Ascending aorta (tissue), 2 donors: ENCODE results near the gene KNDC1. TPM values are rescaled to one million over a fixed set of nuclear protein-coding genes. Genes with fewer than 3 reads are reported as not detected.

Source experiments
- DNase-seq, 2 donors: peaks; one replicate each; pipeline ENCODE4 v3.0.0-alpha.2; 2019; ENCODE audit warnings: low spot score in 2 of 2
- H3K27ac ChIP-seq, 2 donors: fragments of 200-600 bp; sonication (generic); one replicate each; pipeline ENCODE4 v1.5.1; 2016 to 2017; ENCODE audit warnings: mild to moderate bottlenecking in 1 of 2
- H3K27me3 ChIP-seq: fragments of 200-600 bp; sonication (generic); one replicate; pipeline ENCODE4 v1.5.1; 2017
- H3K36me3 ChIP-seq, 2 donors: fragments of 200-600 bp; sonication (generic); one replicate each; pipeline ENCODE4 v1.5.1; 2016
- H3K4me1 ChIP-seq, 2 donors: fragments of 200-600 bp; sonication (generic); one replicate each; pipeline ENCODE4 v1.5.1; 2016 to 2017; ENCODE audit warnings: mild to moderate bottlenecking in 1 of 2
- H3K4me3 ChIP-seq, 2 donors: fragments of 200-600 bp; sonication (generic); one replicate each; pipeline ENCODE4 v1.5.1; 2016 to 2017; ENCODE audit warnings: mild to moderate bottlenecking in 1 of 2
- H3K9me3 ChIP-seq, 2 donors: fragments of 200-600 bp; sonication (generic); one replicate each; pipeline ENCODE4 v1.5.1; 2016
- CTCF ChIP-seq, 3 experiments: fragments of 200-600 bp in 2 of 3; fragments of 450-650 bp in 1 of 3; sonication (generic) in 2 of 3; IDR thresholded peaks; one replicate each; pipeline ENCODE4 v1.5.1; 2016 to 2019; ENCODE audit warnings: antibody characterized with exemption in 3 of 3, mild to moderate bottlenecking in 1 of 3, moderate library complexity in 1 of 3
- intact Hi-C: fragments of 100-400 bp; cut with DNase I; formaldehyde crosslinking; loops from one replicate; pipeline ENCODE4 v1.15.1; 2023
- total RNA-seq: library from RNA; depleted of rRNA; stranded (reverse); fragments of >200 nt; gene quantifications from one replicate; pipeline ENCODE4 v1.1.0, GENCODE V29; 2016

KNDC1 gene
- total RNA-seq, 1 donor from 2014 or later: 0.21 TPM

GRCh38 chr10:133201948-133202725 lies 42.1 kb downstream of the KNDC1 start:
- no peak overlapping the region for H3K27ac ChIP-seq
- DNase-seq: no peak
- H3K36me3 ChIP-seq: no peaks in the 10 kb centered on the region
- no peaks in the 10 kb centered on the region for H3K27me3 ChIP-seq
- no peak overlapping the region for H3K4me3 ChIP-seq
- no peaks in the 10 kb centered on the region for H3K9me3 ChIP-seq
- H3K4me1 ChIP-seq: no peaks in the 10 kb centered on the region
- intact Hi-C loops: no loop called here
- no peak for TF ChIP-seq CTCF (IDR thresholded peaks at IDR 0.05)

DNA sequence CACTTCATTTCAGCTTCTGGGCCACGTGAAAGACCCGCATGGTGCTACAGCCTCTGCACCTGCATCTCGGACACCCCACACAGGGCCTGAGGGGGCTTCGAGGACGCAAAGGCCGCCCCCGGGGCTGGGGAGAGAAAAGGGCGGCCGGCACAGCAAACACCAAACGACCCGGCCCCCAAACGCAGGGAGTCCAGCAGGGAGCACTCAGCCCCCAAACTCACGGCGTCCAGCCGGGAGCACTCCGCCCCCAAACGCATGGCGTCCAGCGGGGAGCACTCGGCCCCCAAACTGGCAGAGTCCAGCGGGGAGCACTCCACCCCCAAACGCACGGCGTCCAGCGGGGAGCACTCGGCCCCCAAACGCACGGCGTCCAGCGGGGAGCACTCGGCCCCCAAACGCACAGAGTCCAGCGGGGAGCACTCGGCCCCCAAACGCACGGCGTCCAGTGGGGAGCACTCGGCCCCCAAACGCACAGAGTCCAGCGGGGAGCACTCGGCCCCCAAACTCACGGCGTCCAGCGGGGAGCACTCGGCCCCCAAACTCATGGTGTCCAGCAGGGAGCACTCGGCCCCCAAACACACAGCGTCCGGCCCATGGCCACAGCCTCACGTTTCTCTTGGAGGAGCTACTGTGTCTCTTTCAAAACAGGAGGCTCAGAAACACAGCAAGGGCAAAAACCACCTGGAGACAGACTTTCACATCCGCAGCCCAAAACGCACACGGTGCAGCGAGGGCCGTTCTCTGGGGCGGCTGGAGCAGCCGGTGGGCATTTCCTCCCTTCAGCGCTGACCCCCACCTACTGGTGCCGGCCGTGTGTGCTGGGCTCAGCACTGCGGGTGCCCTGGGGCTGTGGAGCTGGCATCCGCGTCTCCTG lies 43.0 kb downstream of the KNDC1 start:
- H3K9me3 ChIP-seq: no peaks in the 10 kb centered on the region
- no peak overlapping the region for H3K4me3 ChIP-seq
- H3K36me3 ChIP-seq: no peaks in the 10 kb centered on the region
- intact Hi-C loops: no loop called here
- H3K4me1 ChIP-seq: no peaks in the 10 kb centered on the region
- TF ChIP-seq CTCF (IDR thresholded peaks at IDR 0.05): no peak
- no peak overlapping the region for H3K27ac ChIP-seq
- H3K27me3 ChIP-seq: no peaks in the 10 kb centered on the region
- no peak for DNase-seq

GRCh38 chr10:133203652-133204195 lies 43.7 kb downstream of the KNDC1 start:
- no peak for TF ChIP-seq CTCF (IDR thresholded peaks at IDR 0.05)
- Histone ChIP-seq H3K4me3 (no peak overlapping the region), H3K9me3 (no peaks in the 10 kb centered on the region), H3K27ac (no peak overlapping the region), H3K4me1 (no peaks in the 10 kb centered on the region), H3K36me3 (no peaks in the 10 kb centered on the region), H3K27me3 (no peaks in the 10 kb centered on the region)
- no peak for DNase-seq
- intact Hi-C loops: no loop called here

DNA sequence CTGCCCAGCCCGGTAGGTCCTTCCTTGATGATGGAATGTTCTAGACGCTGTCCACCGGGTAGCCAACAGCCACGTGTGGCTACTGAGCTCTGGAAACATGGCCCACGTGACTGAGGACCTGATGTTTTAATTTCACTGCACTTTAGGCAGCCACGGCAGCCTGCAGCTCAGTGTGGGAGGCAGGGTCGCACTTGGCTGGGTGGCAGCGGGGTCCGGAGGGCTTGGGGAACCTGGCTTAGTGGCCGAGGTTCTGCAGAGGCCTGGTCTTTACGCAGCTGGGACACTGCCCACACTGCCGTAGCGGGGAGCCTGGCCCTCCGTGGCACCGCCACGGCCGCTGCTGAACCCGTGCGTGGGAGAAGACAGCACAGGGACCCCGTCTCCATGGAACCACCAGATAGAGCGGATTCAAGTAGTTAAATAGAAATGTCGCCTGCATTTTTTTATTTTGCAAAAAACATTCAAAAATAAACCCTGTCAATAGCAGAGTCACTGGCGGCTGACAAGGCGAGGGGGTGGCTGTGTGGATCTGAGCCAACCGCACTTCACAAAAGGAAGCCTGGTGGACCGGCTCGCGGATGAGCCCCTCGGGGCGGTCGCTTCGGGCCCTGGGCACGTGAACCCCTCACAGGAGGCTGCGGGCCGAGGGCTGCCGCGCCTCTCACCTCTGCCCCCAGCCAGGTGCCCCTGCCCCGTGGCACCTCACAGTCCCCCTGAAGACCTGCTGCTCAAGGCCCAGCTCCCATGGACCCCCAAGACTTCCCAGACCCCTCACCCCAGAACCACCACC lies 44.4 kb downstream of the KNDC1 start:
- no peak for TF ChIP-seq CTCF (IDR thresholded peaks at IDR 0.05)
- Histone ChIP-seq H3K27me3 (no peaks in the 10 kb centered on the region), H3K9me3 (no peaks in the 10 kb centered on the region), H3K27ac (no peak overlapping the region), H3K36me3 (no peaks in the 10 kb centered on the region), H3K4me1 (no peaks in the 10 kb centered on the region), H3K4me3 (no peak overlapping the region)
- intact Hi-C loops: no loop called here
- DNase-seq: no peak

DNA sequence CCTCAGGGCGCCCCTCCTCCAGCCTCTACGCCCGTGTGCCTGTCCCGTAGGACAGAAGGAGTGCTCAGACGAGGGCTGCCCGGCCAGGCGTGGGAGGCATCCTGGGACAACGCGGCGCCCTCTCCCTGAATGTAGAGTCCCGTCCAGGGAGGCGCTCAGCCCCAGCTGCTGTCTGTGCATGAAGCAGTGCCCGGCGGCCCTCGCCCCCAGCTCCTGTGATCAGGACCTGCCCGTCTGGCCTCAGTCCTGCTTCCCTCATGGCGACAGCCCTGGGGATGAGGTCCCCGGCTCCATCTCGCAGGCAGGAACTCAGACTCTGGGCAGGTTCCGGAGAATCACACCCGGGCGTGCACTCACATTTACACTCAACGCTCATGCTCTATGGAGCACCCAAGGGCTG lies 45.1 kb downstream of the KNDC1 start:
- no peak overlapping the region for H3K4me3 ChIP-seq
- H3K4me1 ChIP-seq: no peaks in the 10 kb centered on the region
- TF ChIP-seq CTCF (IDR thresholded peaks at IDR 0.05): no peak
- intact Hi-C loops: no loop called here
- no peak overlapping the region for H3K27ac ChIP-seq
- no peaks in the 10 kb centered on the region for H3K36me3 ChIP-seq
- DNase-seq: no peak
- no peaks in the 10 kb centered on the region for H3K27me3 ChIP-seq
- H3K9me3 ChIP-seq: no peaks in the 10 kb centered on the region
